Esophagus muscularis mucosa (tissue), 4 donors: ENCODE results near the gene GALNT2. TPM values are rescaled to one million over a fixed set of nuclear protein-coding genes. Genes with fewer than 3 reads are reported as not detected.

Experiments
- DNase-seq: peaks from one replicate; pipeline ENCODE4 v3.0.0-alpha.2; 2017; ENCODE audit errors: extremely low spot score
- H3K27ac ChIP-seq, 4 donors: fragments of 200-600 bp; sonication (generic); replicated peaks in 1 of 4; 1 replicate in 3 of 4; 2 replicates in 1 of 4; pipeline ENCODE4 v1.5.1; 2016 to 2019; ENCODE audit warnings: mild to moderate bottlenecking in 1 of 4
- H3K27me3 ChIP-seq, 4 donors: fragments of 200-600 bp; sonication (generic); one replicate each; pipeline versions ENCODE4 v1.5.1 to v1.6.0; 2016 to 2019
- H3K36me3 ChIP-seq, 4 donors: fragments of 200-600 bp; sonication (generic); one replicate each; pipeline ENCODE4 v1.5.1; 2016 to 2019
- H3K4me1 ChIP-seq, 4 donors: fragments of 200-600 bp; sonication (generic); one replicate each; pipeline ENCODE4 v1.5.1; 2016 to 2019
- H3K4me3 ChIP-seq, 4 donors: fragments of 200-600 bp; sonication (generic); 1 replicate in 2 of 4; 2 replicates in 2 of 4; pipeline ENCODE4 v1.5.1; 2016 to 2019; ENCODE audit warnings: mild to moderate bottlenecking in 4 of 4, moderate library complexity in 1 of 4
- H3K9me3 ChIP-seq, 4 donors: fragments of 200-600 bp; sonication (generic); 1 replicate in 3 of 4; 2 replicates in 1 of 4; pipeline ENCODE4 v1.5.1; 2016 to 2019
- EP300 ChIP-seq: sonication (generic); formaldehyde crosslinking; IDR thresholded peaks from one replicate; pipeline ENCODE4 v1.6.1; 2017; ENCODE audit warnings: antibody characterized with exemption
- POLR2A ChIP-seq: fragments of 450-650 bp; IDR thresholded peaks from one replicate; pipeline ENCODE4 v1.6.1; 2017; ENCODE audit warnings: antibody characterized with exemption, moderate library complexity, mild to moderate bottlenecking, low read depth
- POLR2AphosphoS5 ChIP-seq, 2 donors: sonication (generic); formaldehyde crosslinking; IDR thresholded peaks; one replicate each; pipeline ENCODE4 v1.6.1; 2017; ENCODE audit warnings: antibody characterized with exemption in 2 of 2
- WGBS: methylation state at CpG from one replicate; pipeline ENCODE4 v1.1.5; 2018; 5-methylcytosine and 5-hydroxymethylcytosine counted together
- intact Hi-C: fragments of 100-400 bp; cut with DNase I; formaldehyde crosslinking; loops from one replicate; pipeline ENCODE4 v1.15.1; 2023
- total RNA-seq, 4 donors: library from RNA; depleted of rRNA; stranded (reverse); fragments of >200 nt; gene quantifications; one replicate each; pipeline versions ENCODE4 v1.1.0 to v1.2.1, GENCODE V29; 2016
- TF ChIP-seq, protein P1 (sequence below), 3 experiments: fragments of 200-600 bp in 2 of 3; fragments of 450-650 bp in 1 of 3; sonication (generic) in 2 of 3; IDR thresholded peaks; one replicate each; pipeline ENCODE4 v1.5.1; 2017 to 2019; ENCODE audit warnings: antibody characterized with exemption in 3 of 3, mild to moderate bottlenecking in 2 of 3, moderate library complexity in 1 of 3

Gene GALNT2
- total RNA-seq, 4 donors from 2014 or later, result 89.6 to 145 (median 129) TPM

DNA sequence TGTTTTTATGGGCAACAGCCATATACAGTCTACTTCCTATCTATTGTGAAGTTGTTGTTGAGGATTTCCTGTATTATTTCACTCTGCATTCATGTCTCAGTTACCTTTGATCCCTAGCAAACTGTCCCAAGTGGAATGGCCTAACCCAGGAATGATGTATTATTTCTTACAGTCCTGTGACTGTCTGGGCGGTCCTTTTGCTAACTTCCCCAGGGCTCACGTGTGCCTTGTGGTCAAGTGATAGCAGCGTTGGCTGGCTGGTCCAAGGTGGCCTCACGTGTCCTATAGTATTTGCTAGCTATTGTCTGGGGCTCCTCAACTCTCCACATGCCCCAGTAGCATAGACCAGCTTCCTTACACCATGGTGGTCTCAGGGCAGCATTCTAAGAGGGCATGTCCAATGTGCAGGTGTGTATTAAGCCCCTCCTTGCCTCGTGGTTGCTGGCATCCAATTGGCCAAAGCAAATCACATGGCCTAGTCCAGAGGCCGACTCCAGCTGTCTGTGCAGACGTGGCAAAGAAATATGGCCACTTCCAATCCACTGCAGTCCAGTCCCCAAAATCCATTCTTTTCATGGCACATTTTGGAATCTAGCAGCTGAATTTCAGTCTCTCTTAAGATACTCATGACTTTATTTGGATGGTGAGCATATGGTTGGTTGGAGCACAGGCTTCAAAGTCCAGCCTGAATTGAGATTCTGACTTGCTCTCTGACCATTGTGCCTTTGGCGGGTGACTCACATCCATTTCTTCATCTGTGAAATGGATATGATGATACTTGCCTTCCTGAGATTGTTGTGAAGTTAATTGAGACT lies 94.1 kb downstream of the GALNT2 start:
- Histone ChIP-seq H3K36me3 (no peaks in the 10 kb centered on the region), H3K27me3 (no peaks in the 10 kb centered on the region), H3K4me1 (peaks cover 20 to 81% (median 68%) of the 10 kb centered on the region in 4 donors), H3K9me3 (no peaks in the 10 kb centered on the region), H3K4me3 (no peak overlapping the region), H3K27ac (no peak overlapping the region)
- TF ChIP-seq EP300 (no peak), POLR2AphosphoS5 (IDR thresholded peaks at IDR 0.05) (no peak)
- TF ChIP-seq, protein P1, sequence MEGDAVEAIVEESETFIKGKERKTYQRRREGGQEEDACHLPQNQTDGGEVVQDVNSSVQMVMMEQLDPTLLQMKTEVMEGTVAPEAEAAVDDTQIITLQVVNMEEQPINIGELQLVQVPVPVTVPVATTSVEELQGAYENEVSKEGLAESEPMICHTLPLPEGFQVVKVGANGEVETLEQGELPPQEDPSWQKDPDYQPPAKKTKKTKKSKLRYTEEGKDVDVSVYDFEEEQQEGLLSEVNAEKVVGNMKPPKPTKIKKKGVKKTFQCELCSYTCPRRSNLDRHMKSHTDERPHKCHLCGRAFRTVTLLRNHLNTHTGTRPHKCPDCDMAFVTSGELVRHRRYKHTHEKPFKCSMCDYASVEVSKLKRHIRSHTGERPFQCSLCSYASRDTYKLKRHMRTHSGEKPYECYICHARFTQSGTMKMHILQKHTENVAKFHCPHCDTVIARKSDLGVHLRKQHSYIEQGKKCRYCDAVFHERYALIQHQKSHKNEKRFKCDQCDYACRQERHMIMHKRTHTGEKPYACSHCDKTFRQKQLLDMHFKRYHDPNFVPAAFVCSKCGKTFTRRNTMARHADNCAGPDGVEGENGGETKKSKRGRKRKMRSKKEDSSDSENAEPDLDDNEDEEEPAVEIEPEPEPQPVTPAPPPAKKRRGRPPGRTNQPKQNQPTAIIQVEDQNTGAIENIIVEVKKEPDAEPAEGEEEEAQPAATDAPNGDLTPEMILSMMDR (IDR thresholded peaks at IDR 0.05), result no peak
- WGBS, result 92% methylated on average over 6 of the region's 8 CpGs
- intact Hi-C loops, result no loop called here
- no peak for DNase-seq

DNA sequence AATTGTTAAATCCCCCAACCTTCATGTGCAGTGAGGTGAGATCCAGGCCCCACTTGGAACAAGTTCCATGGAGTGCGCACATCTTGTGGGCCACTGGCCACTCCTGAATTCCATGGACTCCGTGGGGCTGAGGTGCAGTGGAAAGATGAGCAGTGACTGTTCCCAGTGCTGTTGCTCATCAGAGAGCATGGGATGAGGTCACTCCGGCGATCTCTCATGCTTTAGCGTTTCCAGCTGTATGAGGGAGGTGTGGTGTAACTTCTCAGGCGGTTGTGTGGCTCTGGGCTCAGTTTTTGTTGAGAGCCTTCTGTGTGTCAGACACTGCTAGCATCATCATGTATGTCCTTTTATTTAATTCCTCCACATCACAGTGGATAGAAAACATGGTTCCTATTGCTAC lies 96.2 kb downstream of the GALNT2 start:
- TF ChIP-seq EP300 (no peak), POLR2A (no peak), POLR2AphosphoS5 (IDR thresholded peaks at IDR 0.05) (no peak)
- TF ChIP-seq, protein P1 (IDR thresholded peaks at IDR 0.05), result no peak
- no peak overlapping the region for H3K4me3 ChIP-seq
- no peak overlapping the region for H3K27ac ChIP-seq
- no peaks in the 10 kb centered on the region for H3K9me3 ChIP-seq
- no peaks in the 10 kb centered on the region for H3K36me3 ChIP-seq
- H3K27me3 ChIP-seq, result no peaks in the 10 kb centered on the region
- WGBS, result 73% methylated on average over 6 of the region's 6 CpGs
- peaks cover 17 to 80% (median 67%) of the 10 kb centered on the region in 4 donors for H3K4me1 ChIP-seq
- DNase-seq, result no peak
- intact Hi-C loops, result no loop called here

GRCh38 chr1:230163719-230164118 lies 96.7 kb downstream of the GALNT2 start:
- Histone ChIP-seq H3K36me3 (no peaks in the 10 kb centered on the region), H3K9me3 (no peaks in the 10 kb centered on the region), H3K4me3 (no peak overlapping the region), H3K27me3 (no peaks in the 10 kb centered on the region), H3K27ac (no peak overlapping the region), H3K4me1 (peaks cover 11 to 75% (median 63%) of the 10 kb centered on the region in 4 donors)
- intact Hi-C loops, result no loop called here
- 82% methylated on average over 3 of the region's 3 CpGs for WGBS
- no peak for DNase-seq
- TF ChIP-seq, protein P1 (IDR thresholded peaks at IDR 0.05), result no peak

- intact Hi-C loops, result no loop called here
- WGBS, result 90% methylated on average over 3 of the region's 4 CpGs
- DNase-seq, result no peak
- TF ChIP-seq EP300 (no peak), POLR2AphosphoS5 (IDR thresholded peaks at IDR 0.05) (no peak), POLR2A (no peak)
- TF ChIP-seq, protein P1 (IDR thresholded peaks at IDR 0.05), result no peak
- Histone ChIP-seq H3K27ac (no peak overlapping the region), H3K4me3 (no peak overlapping the region), H3K9me3 (no peaks in the 10 kb centered on the region), H3K27me3 (no peaks in the 10 kb centered on the region), H3K4me1 (peaks cover 0 to 75% (median 55%) of the 10 kb centered on the region in 4 donors), H3K36me3 (no peaks in the 10 kb centered on the region)
Observed at GRCh38 chr1:230165536-230165935, 98.5 kb downstream of the GALNT2 start.
